ENCODE measurements around the gene SOX6.

The SOX6 gene

DNA sequence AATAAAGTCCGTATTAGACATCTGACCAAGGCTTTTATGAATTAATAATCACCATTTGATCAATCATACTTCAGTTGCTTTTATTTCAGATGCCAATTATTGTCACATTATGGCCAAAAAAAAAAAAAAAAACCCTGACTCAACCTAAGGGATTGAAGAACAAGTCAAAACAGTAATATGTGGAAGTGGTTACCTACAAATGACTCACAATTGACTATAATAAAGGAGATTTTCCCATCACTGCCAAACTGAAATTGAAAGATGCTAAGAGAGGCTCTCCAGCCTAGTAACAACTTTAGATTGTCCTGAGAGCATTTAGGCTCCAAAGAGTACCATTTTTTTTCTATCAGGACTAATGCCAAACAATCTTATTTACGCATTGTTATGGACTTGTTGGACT, 35.2 kb downstream of the SOX6 start:
- no peak for FAIRE-seq

DNA sequence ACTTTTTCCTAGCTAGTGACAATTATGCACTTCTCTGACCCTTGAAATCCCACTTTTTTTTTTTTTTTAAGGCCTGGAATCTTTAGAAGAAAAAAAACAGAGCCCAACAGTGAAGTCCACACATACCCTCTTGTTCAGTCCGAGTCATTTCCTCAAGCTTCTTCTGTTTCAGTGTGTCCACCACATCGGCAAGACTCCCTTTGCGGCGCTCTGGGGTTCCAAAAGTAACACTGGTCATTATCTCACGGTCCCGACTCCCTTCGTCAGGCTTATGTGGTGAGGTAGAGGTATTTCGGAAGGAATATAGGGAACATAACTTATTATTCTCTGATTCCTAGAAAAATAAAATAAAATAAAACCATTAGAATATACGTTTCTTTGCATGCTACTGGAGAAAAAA, 38.0 kb downstream of the SOX6 start:
- FAIRE-seq (no peak), DNase-seq (ENCODE audit: low spot score) (no peak)

More for the DNA sequence above, 35.2 kb downstream of the SOX6 start:
- DNase-seq (ENCODE audit: low spot score) = no peak

DNA sequence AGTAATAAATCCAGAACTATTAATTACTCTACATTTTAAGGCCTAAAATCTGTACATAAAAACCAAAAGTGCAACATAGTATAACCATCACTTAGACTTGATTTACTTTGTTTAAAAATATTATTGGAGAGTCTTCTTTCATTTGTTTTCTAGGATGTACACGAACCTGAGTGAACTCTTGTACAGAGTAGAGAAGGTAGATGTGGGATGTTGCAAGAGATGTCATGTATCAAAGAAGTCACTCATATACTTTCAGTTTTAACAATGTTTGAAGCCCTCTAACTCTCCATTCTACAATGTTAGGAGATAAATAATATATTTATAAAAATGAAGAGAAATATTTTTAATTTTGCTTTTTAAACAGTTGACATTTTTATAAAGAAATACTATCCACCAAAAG, 38.6 kb downstream of the SOX6 start:
- FAIRE-seq (no peak), DNase-seq (ENCODE audit: low spot score) (no peak)

DNA sequence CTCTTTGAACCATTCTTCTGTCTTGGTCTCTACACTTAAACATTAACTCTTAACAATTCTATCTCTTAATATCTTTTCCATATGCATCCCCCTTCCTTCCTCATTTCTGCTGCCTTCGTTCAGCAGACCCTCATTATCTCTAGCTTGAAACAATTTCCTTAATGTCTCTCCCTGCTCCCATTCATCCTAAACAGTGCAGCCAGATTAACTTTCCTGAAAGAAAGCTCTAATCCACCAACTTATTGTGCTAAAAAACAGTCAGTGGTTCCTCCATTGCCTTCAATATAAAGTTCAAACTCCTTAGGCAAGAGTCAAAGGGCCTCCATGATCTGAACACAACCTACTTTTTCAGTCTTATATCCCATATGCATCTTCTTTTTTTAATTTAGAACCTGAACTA, 42.5 kb downstream of the SOX6 start:
- DNase-seq (ENCODE audit: low spot score) = no peak
- FAIRE-seq = no peak

DNA sequence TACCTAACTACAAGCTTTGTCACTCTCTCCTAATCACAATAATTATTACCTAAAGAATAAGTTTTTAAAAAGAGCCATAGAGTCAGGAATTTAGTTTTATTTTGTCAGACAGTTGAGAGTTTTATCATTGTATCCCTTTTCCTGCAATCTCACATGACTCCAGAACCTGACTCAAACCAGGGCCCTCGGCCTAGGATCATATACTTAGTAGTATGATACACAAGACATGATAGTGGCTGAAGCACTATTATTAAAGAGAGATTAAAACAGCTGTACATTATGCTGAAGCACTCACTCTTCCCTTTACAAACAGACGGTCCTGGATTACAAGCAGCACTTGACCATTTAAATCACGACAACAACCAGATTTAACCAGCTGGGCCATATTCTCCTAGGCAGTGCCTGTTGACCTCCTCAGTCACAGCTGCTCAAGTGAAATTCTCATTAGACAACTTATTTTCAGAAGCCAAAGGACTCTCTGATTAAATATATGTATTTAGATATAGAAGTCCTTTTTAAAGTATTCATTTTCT, 44.0 kb downstream of the SOX6 start:
- FAIRE-seq = no peak
- no peak for DNase-seq (ENCODE audit: low spot score)

GRCh38 chr11:16311831-16312230, 44.5 kb downstream of the SOX6 start:
- no peak for FAIRE-seq
- no peak for DNase-seq (ENCODE audit: low spot score)

DNA sequence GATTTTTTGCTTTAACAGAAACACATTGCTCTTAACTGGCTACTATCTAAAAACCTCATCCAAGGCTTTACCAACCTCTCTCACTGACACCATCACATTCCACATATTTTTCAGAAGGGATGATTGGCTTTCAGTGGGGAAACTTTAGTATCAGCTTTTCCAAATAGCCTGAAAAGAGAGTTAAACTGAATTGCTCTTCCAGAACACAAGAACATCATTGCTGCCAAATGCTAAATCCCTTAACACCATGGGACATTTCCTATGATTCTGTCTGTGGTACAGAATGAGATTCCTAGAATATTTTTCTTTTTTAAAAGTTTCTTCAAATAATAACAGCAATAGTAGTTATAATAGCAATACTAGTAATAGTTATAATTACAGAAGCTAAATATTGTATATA, 45.4 kb downstream of the SOX6 start:
- no peak for DNase-seq (ENCODE audit: low spot score)
- FAIRE-seq = no peak

DNA sequence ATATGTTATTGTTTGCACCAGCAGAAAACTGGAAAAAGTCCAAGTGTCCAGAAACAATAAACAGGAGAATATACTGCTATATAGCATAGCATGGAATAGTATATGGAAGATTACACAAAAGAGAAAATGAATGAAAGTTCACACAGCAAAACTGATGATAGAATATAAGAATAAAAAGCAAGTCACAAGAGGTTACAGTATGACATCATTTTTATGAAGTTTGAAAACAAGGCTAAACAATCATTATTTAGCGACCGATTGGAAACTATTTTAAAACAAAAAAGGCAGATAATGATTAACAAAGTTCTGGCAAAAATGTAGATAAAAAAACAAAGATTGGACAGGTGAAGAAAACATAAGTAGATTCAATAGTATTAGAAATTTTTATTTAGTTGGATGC, 47.1 kb downstream of the SOX6 start:
- FAIRE-seq (no peak), DNase-seq (ENCODE audit: low spot score) (no peak)

- FAIRE-seq (no peak), DNase-seq (ENCODE audit: low spot score) (no peak)
These were observed 54.9 kb downstream of the SOX6 start for GRCh38 chr11:16301462-16301861.

DNA sequence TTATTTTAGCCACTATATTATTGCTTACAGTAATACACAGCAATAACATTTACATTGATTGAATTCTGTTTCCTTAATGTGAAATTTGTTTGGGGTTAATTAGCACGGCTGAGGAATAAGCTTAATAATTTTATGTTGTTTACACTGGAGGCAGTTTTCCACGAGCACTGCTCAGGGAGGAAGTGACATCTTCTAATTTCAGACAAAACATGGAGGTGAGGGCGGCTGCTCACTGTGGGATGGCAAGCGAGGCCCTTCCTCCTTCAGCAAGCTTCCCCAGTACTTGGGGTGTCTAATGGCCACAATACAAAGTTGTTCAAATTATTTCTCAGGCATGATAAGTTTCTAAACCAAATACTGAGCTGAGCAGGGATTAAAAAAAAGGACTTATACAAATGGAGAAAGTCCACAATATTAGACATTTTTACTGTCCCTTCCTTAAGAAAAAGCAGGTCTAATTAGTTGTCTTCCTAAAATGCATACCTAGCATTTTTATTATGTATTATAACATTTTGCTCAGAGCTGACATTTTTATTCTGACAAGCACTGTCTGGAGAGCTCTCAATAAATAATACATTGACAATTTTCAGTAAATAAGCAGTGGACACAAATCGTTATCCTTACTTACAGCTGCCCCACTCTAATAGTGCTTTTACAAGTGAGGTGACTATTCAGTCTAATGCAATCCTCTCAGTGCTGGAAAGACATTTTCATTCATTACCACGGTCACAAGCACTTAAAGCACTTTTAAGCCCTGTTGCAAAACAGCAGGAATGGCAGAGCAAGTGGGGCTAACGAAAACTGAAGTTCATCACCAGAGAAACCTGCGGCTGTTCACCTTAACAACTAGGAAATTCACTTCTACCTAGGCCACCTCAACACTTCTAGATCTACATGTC, 56.2 kb downstream of the SOX6 start:
- FAIRE-seq (no peak), DNase-seq (ENCODE audit: low spot score) (no peak)

DNA sequence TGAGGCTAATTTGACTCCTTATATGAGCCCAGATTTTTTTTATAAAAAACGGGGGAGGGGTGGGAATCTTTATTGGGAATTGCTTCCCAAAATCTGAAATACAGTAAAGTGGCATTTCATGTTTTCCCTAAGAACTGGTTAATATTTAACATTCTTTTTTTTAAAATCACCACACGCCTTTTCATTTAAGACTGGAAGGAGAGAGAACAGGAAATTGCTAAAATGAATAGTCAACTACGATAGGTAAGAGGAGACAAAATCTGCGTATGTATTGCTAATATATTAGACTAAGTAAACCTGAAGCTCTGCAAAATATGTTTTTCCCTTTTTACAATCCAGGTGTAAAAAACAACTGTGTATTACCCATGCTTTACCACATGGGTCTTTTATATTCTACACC, 57.0 kb downstream of the SOX6 start:
- no peak for FAIRE-seq
- DNase-seq (ENCODE audit: low spot score) = no peak

DNA sequence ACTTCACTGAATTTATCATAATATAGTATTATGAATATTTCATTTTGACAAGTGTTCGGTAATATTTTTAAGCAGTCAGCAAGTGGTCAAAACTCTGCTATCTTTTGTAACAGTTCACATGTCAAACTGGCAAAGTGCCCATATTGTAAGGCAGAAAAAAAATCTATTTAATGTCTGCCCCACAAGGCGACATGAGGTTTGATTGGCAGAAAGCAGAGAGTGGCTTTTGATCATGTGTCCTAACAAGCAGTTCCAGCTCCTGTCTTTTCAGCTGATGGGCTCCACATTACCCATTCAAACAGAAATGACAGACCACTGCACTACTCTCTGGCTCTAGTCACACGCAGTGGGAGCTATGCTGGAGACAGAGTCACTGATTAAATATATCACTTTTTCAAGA, 59.0 kb downstream of the SOX6 start:
- DNase-seq (ENCODE audit: low spot score) (no peak), FAIRE-seq (no peak)

- FAIRE-seq (no peak), DNase-seq (ENCODE audit: low spot score) (no peak)
These were observed 60.1 kb downstream of the SOX6 start for GRCh38 chr11:16296273-16296672.

- FAIRE-seq (no peak), DNase-seq (ENCODE audit: low spot score) (no peak)
These were observed 60.8 kb downstream of the SOX6 start for GRCh38 chr11:16295592-16295991.

DNA sequence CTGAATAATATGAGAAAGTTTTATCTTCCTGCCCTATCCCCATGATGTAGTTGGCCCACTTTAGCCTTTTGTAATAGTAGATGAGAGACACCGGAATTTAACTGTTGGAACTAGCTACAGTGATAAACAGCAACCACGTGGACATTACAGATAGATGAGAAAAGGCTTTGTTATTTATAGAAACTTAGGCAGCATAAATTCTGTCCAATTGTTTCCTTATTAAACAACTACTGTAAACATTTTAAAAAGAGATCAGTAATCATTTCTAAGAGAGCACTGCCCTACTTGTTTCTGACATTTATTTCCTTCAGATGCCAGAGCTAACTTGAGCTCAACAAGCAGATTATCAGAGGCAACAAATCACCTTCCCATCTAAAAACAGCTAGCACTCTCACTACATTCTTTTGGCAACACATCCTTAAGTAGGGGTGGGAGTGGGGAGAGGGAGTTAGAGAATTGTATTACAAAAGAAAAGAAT, 63.1 kb downstream of the SOX6 start:
- FAIRE-seq (no peak), DNase-seq (ENCODE audit: low spot score) (no peak)

DNA sequence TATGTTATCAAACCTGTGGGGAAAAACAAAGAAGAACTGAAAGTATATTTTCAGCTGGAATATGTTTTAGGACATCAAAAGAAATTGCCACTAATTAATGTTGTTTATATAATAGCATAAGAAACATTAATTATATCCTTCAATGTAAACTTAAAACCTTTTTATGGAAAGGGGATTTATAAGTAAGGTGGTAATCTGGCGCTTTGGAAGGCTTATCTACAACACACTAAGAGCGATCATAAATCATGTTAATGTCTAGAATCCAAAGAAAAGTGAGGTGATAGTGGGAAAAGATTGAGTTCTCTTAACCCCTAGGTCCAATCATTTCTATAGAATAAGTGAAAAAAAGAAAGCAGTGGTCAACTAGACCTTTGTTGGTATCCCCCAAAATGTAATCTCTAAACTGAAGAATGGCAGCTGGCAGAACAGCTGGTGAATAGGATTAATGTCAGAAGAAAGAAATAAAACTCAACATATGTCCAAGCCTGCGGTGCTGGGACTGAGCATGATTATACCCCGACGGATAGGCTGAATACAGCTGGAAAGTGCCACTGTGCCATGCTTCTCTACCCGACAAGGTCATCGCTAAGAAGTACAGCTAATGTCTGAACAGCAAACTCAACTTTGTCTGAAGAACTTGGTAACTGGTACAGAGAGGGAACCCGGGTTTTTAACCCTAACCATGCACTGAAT, 64.0 kb downstream of the SOX6 start:
- FAIRE-seq (no peak), DNase-seq (ENCODE audit: low spot score) (no peak)

GRCh38 chr11:16291729-16292128, 64.6 kb downstream of the SOX6 start:
- DNase-seq (ENCODE audit: low spot score) = no peak
- FAIRE-seq = no peak

GRCh38 chr11:16289541-16289940, 66.8 kb downstream of the SOX6 start:
- DNase-seq (ENCODE audit: low spot score) (no peak), FAIRE-seq (no peak)

DNA sequence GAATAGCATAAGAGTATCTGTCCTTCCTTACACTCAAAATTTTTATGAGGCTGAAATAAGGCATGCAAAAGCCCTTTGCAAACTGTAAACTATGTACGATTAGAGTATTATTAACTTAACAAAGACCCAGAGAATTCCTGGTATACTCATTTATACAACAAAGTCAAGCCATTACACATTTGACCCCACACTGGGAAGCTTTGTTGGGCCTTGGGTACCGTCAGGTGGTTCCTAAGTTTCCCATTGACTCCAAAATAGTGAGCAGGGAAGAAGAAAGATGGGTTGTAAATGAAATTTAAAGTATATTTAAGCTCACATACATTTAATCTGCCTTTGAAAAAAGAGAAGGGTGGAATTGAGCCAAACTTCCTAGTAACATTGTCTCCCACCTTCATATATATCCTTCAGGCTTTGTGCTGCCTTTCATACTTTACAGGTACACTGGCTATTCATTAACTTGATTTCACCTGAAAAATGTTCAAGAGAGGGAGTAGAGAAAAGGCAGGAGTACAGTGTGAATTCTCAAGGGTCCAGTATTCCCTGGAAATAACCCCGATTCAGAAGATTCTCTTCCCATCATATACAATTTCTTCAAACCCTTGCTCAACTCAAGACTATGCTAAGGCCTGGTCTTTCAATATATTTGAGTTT, 68.6 kb downstream of the SOX6 start:
- DNase-seq (ENCODE audit: low spot score) (no peak), FAIRE-seq (no peak)

DNA sequence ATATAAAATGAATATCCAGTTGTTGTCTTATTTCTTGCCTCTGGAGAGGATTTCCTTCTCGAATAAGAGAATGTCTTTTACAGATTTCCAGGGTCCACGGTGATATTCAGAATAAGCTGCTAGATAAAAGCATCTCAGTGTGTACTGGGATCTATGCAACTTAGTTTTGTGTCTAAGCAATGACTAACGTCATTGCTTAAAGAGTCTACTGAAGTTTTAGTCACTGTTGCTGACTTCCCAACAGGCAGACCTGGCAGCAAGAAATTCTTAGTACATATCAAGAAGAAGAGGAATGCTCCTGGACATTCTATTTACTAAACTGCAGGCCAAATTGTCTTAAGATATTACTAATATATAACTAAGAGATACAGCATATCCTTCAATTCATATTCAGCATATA, 70.3 kb downstream of the SOX6 start:
- FAIRE-seq = no peak
- DNase-seq (ENCODE audit: low spot score) = no peak

DNA sequence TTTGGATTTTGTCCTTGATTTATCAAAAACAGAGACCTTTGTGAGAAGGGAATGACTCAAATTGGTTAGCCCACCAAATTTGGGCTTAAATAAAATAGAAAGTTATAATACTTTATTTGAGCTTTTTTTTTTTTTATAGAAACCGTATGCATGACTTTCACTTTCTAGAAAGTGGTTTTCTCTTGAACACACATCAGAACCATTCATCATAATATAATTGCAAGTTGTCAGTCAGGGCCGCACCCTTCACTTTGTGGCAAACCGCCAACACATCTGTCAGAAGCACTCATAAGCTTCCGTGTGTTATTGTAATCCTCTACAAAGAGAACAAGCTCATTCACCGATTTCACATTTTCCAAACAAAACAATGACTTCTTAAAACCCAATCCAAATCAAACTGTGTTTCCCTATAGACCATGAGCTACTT, 76.1 kb downstream of the SOX6 start:
- FAIRE-seq = no peak
- no peak for DNase-seq (ENCODE audit: low spot score)

- FAIRE-seq = no peak
- no peak for DNase-seq (ENCODE audit: low spot score)
These were observed 76.8 kb downstream of the SOX6 start for GRCh38 chr11:16279524-16279923.
